NCI-H69 (cell line): ENCODE results near the gene IER5.
"Not testable (repeated sequence)": the region's sequence is repeated elsewhere in the genome, so short reads cannot be mapped to it uniquely, and the experiment has no call there.

Source experiments
- DNase-seq: peaks from one replicate; lab custom pipeline; 2025; lab: John Stamatoyannopoulos, UW

IER5 gene

GRCh38 chr1:181088079-181089016 is at the start of gene IER5:
Gene IER5 (plus strand): TSS chr1:181088700. CDS start chr1:181088903, 203 bp downstream.
- DNase-seq, result peak; percentile 99

GRCh38 chr1:181040284-181040865 is 48.1 kb upstream of the IER5 start:
- peak; percentile 41 for DNase-seq

GRCh38 chr1:181043025-181043888 is 45.2 kb upstream of the IER5 start:
- peak; percentile 99 for DNase-seq

GRCh38 chr1:181044449-181044966 is 44.0 kb upstream of the IER5 start:
- DNase-seq, result peak; percentile 49

GRCh38 chr1:181045946-181046345 is 42.6 kb upstream of the IER5 start:
- not testable (repeated sequence) for DNase-seq

GRCh38 chr1:181049378-181049777 is 39.1 kb upstream of the IER5 start:
- no peak for DNase-seq

GRCh38 chr1:181050922-181051321 is 37.6 kb upstream of the IER5 start:
- DNase-seq, result no peak

- DNase-seq, result no peak
These were observed 31.9 kb upstream of the IER5 start for GRCh38 chr1:181056560-181056959.

- peak; percentile 51 for DNase-seq
These were observed 31.4 kb upstream of the IER5 start for GRCh38 chr1:181057079-181057478.

GRCh38 chr1:181059435-181059834 is 29.1 kb upstream of the IER5 start:
- DNase-seq, result no peak

GRCh38 chr1:181060066-181060465 is 28.4 kb upstream of the IER5 start:
- DNase-seq, result no peak

- not testable (repeated sequence) for DNase-seq
These were observed 27.6 kb upstream of the IER5 start for GRCh38 chr1:181060947-181061346.

- DNase-seq, result no peak
These were observed 27.0 kb upstream of the IER5 start for GRCh38 chr1:181061487-181061886.

GRCh38 chr1:181061891-181062835 is 26.3 kb upstream of the IER5 start:
- DNase-seq, result no peak

GRCh38 chr1:181062836-181063428 is 25.6 kb upstream of the IER5 start:
- DNase-seq, result peak; percentile 64

- peak; percentile 21 for DNase-seq
These were observed 24.4 kb upstream of the IER5 start for GRCh38 chr1:181064011-181064623.

GRCh38 chr1:181064702-181065101 is 23.8 kb upstream of the IER5 start:
- DNase-seq, result no peak

GRCh38 chr1:181073638-181074037 is 14.9 kb upstream of the IER5 start:
- DNase-seq, result no peak

- no peak for DNase-seq
These were observed 12.6 kb upstream of the IER5 start for GRCh38 chr1:181075766-181076350.

GRCh38 chr1:181076852-181077251 is 11.6 kb upstream of the IER5 start:
- no peak for DNase-seq
